Stimulated activated CD8-positive, alpha-beta memory T cell treated with anti-CD3 and anti-CD28 coated beads, Interleukin-4, amount 100 ng/mL, for 4 hours (primary cell): Measurements from ENCODE around the gene SMARCA4.
"Not testable (repeated sequence)": the region's sequence is repeated elsewhere in the genome, so short reads cannot be mapped to it uniquely, and the experiment has no call there.

Experiments used
- DNase-seq, 2 donors: peaks; one replicate each; pipeline ENCODE4 v3.0.0-alpha.2; 2020; ENCODE audit warnings: low read depth in 2 of 2, low spot score in 1 of 2

SMARCA4 gene

DNA sequence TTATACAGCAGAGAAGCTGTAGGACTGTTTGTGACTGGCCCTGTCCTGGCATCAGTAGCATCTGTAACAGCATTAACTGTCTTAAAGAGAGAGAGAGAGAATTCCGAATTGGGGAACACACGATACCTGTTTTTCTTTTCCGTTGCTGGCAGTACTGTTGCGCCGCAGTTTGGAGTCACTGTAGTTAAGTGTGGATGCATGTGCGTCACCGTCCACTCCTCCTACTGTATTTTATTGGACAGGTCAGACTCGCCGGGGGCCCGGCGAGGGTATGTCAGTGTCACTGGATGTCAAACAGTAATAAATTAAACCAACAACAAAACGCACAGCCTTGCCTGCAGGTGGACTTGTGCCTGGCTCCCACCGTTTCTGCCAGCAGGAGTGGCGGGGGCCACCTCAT, 101.1 kb downstream of the SMARCA4 start:
- DNase-seq, result no peak

DNA sequence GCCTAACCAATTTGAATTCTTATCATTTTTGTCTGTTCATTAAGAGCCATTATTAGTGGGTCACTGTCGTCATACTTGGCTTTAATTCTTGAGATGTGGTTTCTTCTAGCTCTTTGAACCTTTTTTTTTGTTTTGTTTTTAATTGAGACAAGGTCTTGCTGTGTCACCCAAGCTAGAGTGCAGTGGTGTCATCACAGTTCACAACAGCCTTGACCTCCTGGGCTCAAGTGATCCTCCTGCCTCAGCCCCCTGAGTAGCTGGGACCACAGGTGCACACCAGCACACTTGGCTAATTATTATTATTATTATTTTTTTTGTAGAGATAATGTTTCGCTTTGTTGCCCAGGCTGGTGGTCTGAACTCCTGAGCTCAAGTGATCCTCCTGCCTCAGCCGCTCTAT, 102.6 kb downstream of the SMARCA4 start:
- no peak for DNase-seq

DNA sequence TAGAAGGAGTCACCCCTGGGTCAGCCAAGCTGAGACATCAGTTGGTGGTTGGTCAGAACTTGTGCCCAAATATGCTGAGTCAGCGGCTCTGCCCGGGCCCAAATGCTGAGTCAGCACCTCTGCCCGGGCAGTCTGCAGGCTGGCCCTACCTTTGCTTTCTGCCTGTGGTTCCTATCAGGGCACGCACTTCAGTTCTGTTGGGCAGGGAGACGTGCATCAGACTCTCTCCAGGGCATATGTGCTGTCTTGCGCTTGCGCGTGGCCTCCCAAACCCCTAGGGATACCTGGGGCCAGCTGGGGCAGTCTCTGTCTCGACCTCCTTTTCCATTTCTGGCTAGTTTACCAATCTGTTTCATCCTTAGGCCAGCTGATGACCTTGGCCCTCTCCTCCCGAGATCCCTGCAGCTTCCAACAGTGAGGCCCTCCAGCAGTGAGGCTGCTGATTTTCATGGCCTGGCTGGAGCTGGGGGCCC, 104.0 kb downstream of the SMARCA4 start:
- no peak for DNase-seq

DNA sequence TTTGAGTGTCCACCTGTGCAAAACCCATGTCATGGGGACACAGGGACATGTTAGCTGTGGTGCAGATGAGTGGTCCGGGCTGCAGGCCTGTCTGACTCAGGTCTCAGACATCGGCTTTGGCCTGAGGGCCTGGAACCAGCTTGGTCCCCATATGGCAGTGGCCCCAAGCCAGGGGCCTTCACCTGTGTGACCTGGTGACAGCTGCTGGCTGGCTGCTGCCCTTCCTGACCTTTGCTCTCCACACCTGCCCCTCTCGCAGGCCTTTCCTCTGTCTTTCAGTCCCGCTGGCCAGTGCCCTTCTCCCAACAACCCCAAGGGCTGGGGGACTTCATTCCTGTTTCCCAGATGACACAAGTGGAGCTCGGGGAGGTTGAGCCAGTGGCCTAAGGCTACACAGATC, 105.5 kb downstream of the SMARCA4 start:
- no peak for DNase-seq

DNA sequence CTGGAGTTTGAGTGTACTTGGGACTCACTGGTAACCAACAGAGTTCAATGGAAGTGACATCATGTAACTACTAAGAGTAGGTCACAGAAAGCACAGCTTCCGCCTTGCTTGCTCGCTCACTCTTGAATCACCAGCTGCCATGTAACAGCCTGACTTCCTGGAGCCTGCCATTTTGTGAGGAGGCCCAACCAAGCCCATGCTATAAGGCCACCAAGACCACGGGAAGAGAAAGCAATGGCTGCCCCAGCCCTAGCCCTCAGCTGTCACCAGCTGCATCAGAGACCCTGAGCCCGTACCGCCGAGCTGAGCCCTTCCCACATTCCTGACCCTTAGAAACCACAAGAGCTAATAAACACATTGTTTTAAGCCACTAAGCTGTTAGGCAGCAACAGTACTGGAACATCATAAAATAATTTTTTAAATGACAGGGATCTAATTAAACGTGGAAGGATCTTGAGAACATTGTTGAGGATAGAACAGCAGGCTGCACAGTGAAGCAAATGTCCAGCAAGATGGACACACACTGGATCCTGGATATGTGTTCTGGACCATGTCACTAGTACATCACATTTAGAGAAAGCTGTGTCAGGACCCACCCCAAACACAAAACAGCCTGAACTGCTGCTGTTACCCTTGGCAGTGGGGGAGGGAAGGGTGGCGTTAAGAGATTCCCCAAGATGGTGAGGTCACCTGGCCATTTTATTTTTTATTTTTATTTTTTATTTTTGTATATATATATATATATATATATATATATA, 106.7 kb downstream of the SMARCA4 start:
- no peak for DNase-seq

DNA sequence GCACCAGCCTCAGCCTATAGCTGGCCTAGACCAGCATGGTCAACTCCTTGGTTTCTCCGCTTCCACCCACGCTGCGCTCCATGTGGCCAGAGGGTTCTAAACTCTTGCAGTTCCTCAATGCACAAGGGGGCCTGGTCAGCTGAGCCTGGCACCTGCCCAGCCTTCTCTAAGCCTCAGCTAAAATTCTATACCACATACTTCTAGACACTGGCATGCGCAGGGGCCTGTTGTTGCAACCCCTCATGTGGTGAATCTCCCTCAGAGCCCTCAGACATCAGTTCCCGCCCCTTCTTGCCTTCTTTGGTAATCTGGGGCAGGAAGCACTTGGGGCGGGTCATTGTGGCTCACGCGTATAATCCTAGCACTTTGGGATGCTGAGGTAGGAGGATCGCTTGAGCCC, 108.7 kb downstream of the SMARCA4 start:
- DNase-seq, result no peak

DNA sequence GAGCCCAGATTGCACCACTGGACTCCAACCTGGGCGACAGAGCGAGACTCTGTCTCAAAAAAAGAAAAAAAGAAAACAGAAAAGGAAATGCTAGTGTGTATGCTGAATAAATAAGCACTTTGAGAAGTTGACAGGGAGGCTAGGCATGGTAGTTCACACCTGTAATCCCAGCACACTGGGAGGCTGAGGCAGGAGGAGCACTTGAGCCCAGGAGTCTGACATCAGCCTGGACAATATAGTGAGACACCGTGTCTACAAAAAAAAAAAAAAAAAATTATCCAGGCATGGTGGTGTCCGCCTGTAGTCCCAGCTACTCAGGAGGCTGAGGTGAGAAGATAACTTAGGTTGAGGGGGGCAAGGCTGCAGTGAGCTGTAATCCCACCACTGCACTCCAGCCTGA, 109.3 kb downstream of the SMARCA4 start:
- DNase-seq, result no peak

DNA sequence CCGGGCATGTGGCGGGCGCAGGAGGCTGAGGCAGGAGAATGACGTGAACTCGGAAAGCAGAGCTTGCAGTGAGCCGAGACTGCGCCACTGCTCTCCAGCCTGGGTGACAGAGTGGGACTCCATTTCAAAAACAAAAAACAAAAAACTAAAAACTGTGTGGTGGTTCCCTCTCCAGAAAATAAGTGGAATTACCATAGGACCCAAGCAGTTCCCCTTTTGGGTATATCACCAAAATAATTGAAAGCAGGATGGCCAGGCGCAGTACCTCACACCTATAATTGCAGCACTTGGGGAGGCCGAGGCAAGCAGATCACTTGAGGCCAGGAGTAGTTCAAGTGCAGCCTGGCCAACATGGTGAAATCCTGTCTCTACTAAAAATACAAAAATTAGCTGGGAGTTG, 112.7 kb downstream of the SMARCA4 start:
- no peak for DNase-seq

DNA sequence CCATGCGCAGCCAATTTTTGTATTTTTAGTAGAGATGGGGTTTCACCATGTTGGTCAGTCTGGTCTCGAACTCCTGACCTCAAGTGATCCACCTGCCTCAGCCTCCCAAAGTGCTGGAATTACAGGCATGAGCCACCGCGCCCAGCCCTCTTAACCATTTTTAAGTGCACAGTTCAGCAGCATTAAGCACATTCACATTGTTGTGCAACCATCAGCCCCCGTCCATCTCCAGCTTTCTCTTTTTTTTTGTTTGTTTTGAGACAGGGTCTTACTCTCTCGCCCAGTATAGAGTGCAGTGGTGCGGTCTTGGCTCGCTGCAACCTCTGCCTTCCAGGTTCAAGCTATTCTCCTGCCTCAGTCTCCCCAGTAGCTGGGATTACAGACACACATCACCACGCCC, 116.0 kb downstream of the SMARCA4 start:
- DNase-seq, result not testable (repeated sequence)

DNA sequence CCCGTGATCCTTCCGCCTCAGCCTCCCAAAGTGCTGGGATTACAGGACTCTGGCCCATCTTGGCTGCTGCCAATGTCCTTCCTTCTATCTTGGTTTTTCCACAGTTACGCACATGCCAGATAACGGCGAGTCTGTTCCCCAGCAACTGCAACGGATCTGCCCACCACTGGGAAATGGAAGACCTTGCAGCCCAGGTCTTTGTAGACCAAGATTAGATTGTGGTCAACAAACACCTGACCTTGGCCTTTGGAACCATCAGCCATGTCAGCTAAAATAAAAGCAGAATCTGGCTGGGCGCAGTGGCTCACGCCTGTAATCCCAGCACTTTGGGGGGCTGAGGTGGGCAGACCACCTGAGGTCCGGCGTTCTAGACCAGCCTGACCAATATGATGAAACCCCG, 118.1 kb downstream of the SMARCA4 start:
- no peak for DNase-seq

DNA sequence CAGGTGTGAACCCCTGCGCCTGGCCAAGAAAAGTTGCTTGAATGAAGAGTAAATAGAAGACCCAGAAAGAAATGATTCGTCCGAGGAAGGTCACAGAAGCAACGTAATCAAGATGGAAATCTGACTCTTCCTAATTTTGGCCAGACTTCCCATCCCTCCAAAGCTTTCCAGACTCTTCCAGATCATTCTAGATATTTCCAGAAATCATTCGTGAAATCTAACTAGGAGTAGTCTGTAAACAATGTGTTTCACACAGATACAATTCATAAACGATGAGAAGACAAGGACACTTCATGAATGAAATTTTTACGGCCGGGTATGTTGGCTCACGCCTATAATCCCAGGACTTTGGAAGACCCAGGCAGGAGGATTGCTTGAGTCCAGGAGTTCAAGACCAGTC, 119.2 kb downstream of the SMARCA4 start:
- DNase-seq, result no peak

DNA sequence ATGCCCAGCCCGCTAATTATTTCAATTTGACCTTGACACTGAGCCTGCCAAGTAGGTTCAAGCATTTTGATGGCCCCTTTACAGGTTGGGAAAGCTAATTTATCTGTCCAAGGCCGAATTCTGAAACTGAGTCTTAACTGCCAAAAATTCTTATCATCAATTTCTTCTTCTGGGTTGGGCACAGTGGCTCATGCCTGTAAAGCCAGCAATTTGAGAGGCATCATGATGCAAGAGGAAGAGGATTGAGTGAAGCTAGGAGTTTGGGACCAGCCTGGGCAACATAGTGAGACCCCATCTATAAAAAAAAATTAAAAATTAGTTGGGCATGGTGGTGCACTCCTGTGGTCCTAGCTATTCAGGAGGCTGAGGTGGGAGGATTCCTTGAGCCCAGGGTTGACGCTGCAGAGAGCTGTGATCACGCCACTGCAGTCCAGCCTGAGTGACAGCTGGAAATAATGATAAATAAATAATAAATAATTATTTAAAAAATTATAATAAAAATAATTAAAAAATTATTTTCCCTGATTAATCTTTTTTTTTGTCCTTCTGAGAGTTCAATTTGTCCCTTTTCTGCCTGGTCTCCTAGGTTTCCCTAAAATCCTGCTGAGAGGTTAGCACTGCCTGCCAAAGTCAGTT, 127.2 kb downstream of the SMARCA4 start:
- DNase-seq, result no peak

DNA sequence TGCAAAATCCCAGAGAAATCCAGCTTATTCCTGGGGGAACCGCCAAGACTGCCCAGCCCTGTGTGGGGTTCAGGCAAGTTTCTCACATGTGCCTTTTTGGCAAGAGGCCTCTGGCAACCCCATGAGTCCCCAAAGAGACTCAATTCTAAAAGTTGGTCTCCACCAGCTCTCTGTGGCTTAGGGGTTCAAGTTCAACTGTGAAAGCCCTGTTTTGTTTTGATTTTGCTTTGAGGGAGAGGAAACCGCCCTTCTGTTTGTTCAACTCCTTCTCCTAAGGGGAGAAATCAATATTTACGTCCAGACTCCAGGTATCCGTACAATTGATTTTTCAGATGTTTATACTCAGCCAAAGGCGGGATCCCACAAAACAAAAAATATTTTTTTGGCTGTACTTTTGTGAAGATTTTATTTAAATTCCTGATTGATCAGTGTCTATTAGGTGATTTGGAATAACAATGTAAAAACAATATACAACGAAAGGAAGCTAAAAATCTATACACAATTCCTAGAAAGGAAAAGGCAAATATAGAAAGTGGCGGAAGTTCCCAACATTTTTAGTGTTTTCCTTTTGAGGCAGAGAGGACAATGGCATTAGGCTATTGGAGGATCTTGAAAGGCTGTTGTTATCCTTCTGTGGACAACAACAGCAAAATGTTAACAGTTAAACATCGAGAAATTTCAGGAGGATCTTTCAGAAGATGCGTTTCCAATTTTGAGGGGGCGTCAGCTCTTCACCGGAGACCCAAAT, 127.8 kb downstream of the SMARCA4 start:
- no peak for DNase-seq

DNA sequence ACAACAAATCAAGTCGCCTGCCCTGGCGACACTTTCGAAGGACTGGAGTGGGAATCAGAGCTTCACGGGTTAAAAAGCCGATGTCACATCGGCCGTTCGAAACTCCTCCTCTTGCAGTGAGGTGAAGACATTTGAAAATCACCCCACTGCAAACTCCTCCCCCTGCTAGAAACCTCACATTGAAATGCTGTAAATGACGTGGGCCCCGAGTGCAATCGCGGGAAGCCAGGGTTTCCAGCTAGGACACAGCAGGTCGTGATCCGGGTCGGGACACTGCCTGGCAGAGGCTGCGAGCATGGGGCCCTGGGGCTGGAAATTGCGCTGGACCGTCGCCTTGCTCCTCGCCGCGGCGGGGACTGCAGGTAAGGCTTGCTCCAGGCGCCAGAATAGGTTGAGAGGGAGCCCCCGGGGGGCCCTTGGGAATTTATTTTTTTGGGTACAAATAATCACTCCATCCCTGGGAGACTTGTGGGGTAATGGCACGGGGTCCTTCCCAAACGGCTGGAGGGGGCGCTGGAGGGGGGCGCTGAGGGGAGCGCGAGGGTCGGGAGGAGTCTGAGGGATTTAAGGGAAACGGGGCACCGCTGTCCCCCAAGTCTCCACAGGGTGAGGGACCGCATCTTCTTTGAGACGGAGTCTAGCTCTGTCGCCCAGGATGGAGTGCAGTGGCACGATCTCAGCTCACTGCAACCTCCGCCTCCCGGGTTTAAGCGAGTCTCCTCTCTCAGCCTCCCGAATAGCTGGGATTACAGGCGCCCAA, 128.6 kb downstream of the SMARCA4 start, which contains the start of gene LDLR:
Gene LDLR (plus strand): TSS at position 210 of the 760 bp plus-strand sequence. CDS start 86 bp downstream, at position 296.
- peak; percentile 44 to 64 for DNase-seq

DNA sequence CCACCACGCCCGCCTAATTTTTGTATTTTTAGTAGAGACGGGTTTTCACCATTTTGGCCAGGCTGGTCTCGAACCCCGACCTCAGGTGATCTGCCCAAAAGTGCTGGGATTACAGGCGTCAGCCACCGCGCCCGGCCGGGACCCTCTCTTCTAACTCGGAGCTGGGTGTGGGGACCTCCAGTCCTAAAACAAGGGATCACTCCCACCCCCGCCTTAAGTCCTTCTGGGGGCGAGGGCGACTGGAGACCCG, 129.1 kb downstream of the SMARCA4 start:
- DNase-seq, result peak in 1 of 2 donors; percentile 16

DNA sequence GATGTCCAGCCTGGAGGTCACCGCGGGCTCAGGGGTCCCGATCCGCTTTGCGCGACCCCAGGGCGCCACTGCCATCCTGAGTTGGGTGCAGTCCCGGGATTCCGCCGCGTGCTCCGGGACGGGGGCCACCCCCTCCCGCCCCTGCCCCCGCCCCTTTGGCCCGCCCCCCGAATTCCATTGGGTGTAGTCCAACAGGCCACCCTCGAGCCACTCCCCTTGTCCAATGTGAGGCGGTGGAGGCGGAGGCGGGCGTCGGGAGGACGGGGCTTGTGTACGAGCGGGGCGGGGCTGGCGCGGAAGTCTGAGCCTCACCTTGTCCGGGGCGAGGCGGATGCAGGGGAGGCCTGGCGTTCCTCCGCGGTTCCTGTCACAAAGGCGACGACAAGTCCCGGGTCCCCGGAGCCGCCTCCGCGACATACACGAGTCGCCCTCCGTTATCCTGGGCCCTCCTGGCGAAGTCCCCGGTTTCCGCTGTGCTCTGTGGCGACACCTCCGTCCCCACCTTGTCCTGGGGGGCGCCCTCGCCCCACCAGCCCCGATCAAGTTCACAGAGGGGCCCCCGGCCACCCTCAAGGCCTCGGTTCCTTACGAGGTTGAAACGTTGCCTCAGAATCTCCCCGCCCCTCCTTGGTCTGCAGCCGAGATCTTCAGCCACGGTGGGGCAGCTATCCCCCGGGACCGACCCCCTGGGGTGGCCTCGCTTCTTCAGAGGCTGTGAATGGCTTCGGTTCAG, 129.6 kb downstream of the SMARCA4 start:
- DNase-seq, result peak; percentile 92 to 98

DNA sequence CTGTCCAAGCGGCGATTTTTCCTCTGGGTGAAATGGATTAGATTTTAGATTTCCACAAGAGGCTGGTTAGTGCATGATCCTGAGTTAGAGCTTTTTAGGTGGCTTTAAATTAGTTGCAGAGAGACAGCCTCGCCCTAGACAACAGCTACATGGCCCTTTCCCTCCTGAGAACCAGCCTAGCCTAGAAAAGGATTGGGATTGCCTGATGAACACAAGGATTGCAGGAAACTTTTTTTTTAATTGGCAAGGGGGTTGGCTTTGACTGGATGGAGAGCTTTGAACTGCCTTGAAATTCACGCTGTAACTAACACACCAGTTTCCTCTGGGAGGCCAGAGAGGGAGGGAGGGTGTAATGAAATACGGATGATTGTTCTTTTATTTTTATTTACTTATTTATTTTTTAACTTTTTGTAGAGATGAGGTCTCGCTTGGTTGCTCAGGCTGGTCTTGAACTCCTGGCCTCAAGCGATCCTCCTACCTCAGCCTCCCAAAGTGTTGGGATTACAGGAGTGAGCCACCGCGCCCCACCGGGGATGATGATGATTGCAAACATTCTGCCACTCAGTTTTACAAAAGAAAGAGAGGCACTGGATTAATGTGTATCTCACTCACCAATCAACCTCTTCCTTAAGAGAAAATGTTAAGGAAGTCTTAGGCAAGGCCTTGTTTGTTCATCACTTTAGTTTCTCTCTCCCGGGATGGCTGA, 130.3 kb downstream of the SMARCA4 start:
- DNase-seq, result no peak

DNA sequence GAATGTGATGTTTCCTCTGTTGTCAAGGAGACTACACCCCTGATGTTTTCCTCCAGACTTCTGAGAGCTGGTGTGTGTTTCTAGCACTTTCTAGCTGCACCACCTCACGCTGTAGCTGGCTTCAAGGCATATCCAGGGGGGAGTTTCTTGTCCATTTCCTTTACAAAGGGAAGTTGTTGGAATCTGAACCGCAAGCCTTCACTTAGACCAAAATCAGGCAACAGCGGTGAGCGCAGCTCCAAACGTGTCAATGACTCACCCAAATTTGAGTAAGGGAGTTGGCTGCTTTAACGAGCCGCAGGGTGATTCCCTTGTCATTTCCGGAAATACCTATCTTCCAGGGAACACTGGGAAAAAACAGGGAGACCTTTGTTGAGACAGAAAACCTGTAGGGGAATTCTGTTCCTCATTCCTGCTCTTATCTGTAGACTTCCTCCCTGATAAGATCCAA, 130.9 kb downstream of the SMARCA4 start:
- peak in 1 of 2 donors; percentile 40 for DNase-seq

DNA sequence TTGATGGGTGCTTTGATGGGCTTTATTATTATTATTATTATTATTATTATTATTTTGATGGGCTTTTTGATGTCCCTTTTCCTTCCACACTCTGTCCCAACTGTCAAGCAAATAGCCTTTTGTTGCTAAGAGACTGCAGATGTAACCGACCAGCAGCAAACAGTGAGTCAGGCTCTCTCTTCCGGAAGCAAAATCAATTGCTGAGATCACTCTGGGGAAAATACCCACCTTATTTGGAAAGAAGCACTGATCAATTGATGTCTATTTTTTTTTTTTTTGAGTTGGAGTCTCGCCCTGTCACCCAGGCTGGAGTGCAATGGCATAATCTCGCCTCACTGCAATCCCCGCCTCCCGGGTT, 131.3 kb downstream of the SMARCA4 start:
- DNase-seq, result no peak

DNA sequence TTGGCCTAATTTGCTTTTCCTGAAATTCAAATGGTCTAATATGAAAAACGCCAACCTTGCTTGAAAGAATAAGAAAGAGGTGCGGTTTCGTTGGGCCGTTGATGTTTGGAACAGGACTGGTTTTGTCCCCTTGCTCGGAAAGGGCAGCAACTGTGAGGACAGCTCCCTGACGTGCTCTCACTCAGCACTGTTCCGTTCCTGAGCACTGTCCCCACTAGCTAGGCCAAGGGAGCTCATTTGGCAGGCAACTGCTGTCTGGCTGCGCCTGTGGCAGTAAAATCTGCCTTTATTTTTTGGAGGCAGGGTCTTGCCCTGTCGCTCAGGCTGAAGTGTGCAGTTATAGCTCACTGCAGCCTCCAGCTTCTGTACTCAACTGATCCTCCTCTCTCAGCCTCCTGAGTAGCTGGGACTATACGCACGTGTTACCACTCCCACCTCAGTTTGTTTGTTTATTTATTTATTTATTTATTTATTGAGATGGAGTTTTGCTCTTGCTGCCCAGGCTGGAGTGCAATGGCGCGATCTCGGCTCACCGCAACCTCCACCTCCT, 132.9 kb downstream of the SMARCA4 start:
- DNase-seq, result no peak
